GM23338 (cell line): ENCODE results near the gene GET4. TPM values are rescaled to one million over a fixed set of nuclear protein-coding genes. Genes with fewer than 3 reads are reported as not detected.

ENCODE experiments used
- ATAC-seq: fragments of 200-7000 bp; cut with Tn5 transposase; 3 replicates; pipeline ENCODE4 v1.9.1; 2020
- DNase-seq: peaks from one replicate; pipeline ENCODE4 v3.0.0-alpha.2; 2015; ENCODE audit warnings: low spot score
- H2AFZ ChIP-seq: fragments of 200-600 bp; sonication (generic); 2 replicates; pipeline ENCODE4 v1.8.0; 2016; ENCODE audit warnings: antibody characterized with exemption, mild to moderate bottlenecking, moderate library complexity
- H3F3A ChIP-seq: fragments of 200-600 bp; sonication (generic); replicated peaks from 2 replicates; pipeline ENCODE4 v1.8.0; 2017; ENCODE audit warnings: antibody characterized with exemption, mixed run types, low read depth
- H3K27ac ChIP-seq: fragments of 200-600 bp; sonication (generic); 2 replicates; pipeline ENCODE4 v1.6.1; 2016; ENCODE audit warnings: low read depth
- H3K27me3 ChIP-seq: fragments of 200-600 bp; sonication (generic); 2 replicates; pipeline ENCODE4 v1.8.0; 2016; ENCODE audit warnings: mild to moderate bottlenecking, mixed run types, moderate library complexity; ENCODE audit not compliant: insufficient read depth
- H3K36me3 ChIP-seq: fragments of 200-600 bp; sonication (generic); 2 replicates; pipeline ENCODE4 v1.8.0; 2016; ENCODE audit warnings: mild to moderate bottlenecking; ENCODE audit not compliant: insufficient read depth
- H3K4me1 ChIP-seq: fragments of 200-600 bp; sonication (generic); 2 replicates; pipeline ENCODE4 v1.8.0; 2016; ENCODE audit warnings: mild to moderate bottlenecking, moderate library complexity; ENCODE audit not compliant: insufficient read depth
- H3K4me2 ChIP-seq: fragments of 200-600 bp; sonication (generic); 2 replicates; pipeline ENCODE4 v1.7.1; 2017; ENCODE audit warnings: mixed run types
- H3K4me3 ChIP-seq: fragments of 200-600 bp; sonication (generic); 2 replicates; pipeline ENCODE4 v1.6.1; 2016; ENCODE audit warnings: mixed run types
- H3K79me2 ChIP-seq: fragments of 200-600 bp; sonication (generic); replicated peaks from 2 replicates; pipeline ENCODE4 v1.8.0; 2017; ENCODE audit warnings: mild to moderate bottlenecking; ENCODE audit not compliant: insufficient read depth
- H3K9me2 ChIP-seq: fragments of 200-600 bp; sonication (generic); 2 replicates; pipeline ENCODE4 v1.8.0; 2017; ENCODE audit not compliant: insufficient read depth
- H4K20me1 ChIP-seq: fragments of 200-600 bp; sonication (generic); replicated peaks from 2 replicates; pipeline ENCODE4 v1.8.0; 2017; ENCODE audit warnings: mild to moderate bottlenecking; ENCODE audit not compliant: insufficient read depth
- H3K27ac Mint-ChIP-seq: 2 replicates; pipeline ENCODE4 v1.8.0; 2020; ENCODE audit warnings: inconsistent platforms, mild to moderate bottlenecking, moderate library complexity, mixed read lengths
- H3K27me3 Mint-ChIP-seq: 3 replicates; pipeline ENCODE4 v1.8.0; 2022; ENCODE audit warnings: low read depth, mild to moderate bottlenecking, moderate library complexity, mixed read lengths, inconsistent platforms; ENCODE audit not compliant: insufficient read depth, poor library complexity
- H3K36me3 Mint-ChIP-seq: 3 replicates; pipeline ENCODE4 v1.8.0; 2021; ENCODE audit warnings: low read depth, mild to moderate bottlenecking, inconsistent platforms, moderate library complexity, mixed read lengths
- H3K4me1 Mint-ChIP-seq: 3 replicates; pipeline ENCODE4 v1.8.0; 2020; ENCODE audit warnings: mild to moderate bottlenecking, inconsistent platforms, mixed read lengths
- H3K4me3 Mint-ChIP-seq: 3 replicates; pipeline ENCODE4 v1.8.0; 2021; ENCODE audit warnings: moderate library complexity, mild to moderate bottlenecking, inconsistent platforms, mixed read lengths
- H3K9me3 Mint-ChIP-seq: 3 replicates; pipeline ENCODE4 v1.8.0; 2020; ENCODE audit warnings: moderate library complexity, mild to moderate bottlenecking, inconsistent platforms, mixed read lengths
- CREB1 ChIP-seq: fragments of 250-450 bp; sonication (Bioruptor Pico); IDR thresholded peaks from 2 replicates; pipeline ENCODE4 v1.5.0; 2020; ENCODE audit warnings: low read depth, mild to moderate bottlenecking, moderate library complexity
- ETS1 ChIP-seq: IDR thresholded peaks from 2 replicates; pipeline ENCODE4 v1.6.1; 2016; ENCODE audit warnings: antibody characterized with exemption
- JUNB ChIP-seq: IDR thresholded peaks from one replicate; pipeline ENCODE4 v1.6.1; 2016; ENCODE audit warnings: antibody characterized with exemption; ENCODE audit not compliant: unreplicated experiment
- NANOG ChIP-seq: IDR thresholded peaks from 2 replicates; pipeline ENCODE4 v1.6.1; 2016; ENCODE audit warnings: antibody characterized with exemption, borderline replicate concordance
- REST ChIP-seq: IDR thresholded peaks from one replicate; pipeline ENCODE4 v1.6.1; 2018; ENCODE audit warnings: antibody characterized with exemption; ENCODE audit not compliant: unreplicated experiment
- STAT1 ChIP-seq: IDR thresholded peaks from one replicate; pipeline ENCODE4 v1.6.1; 2016; ENCODE audit warnings: antibody characterized with exemption; ENCODE audit not compliant: unreplicated experiment
- ZNF114 ChIP-seq: fragments of 250-450 bp; sonication (Bioruptor Pico); IDR thresholded peaks from 2 replicates; pipeline ENCODE4 v1.5.0; 2020; ENCODE audit warnings: mild to moderate bottlenecking, moderate library complexity
- ZNF462 ChIP-seq: fragments of 250-450 bp; sonication (Bioruptor Pico); IDR thresholded peaks from 2 replicates; pipeline ENCODE4 v1.5.0; 2020; ENCODE audit warnings: mild to moderate bottlenecking, moderate library complexity
- polyA plus RNA-seq: library from polyadenylated mRNA; unstranded; fragments of >200 nt; fragmentation: Nextera tagmentation; extraction: Ambion mirVana; gene quantifications from 2 replicates; pipeline ENCODE4 v1.2.1, GENCODE V29; 2016
- total RNA-seq: library from RNA; depleted of rRNA; stranded (reverse); fragments of >200 nt; shearing (Covaris generic); gene quantifications from 2 replicates; pipeline ENCODE4 v1.2.3, GENCODE V29; 2014
- TF ChIP-seq, protein P1 (sequence below), 2 experiments: fragments of 200-600 bp in 1 of 2; sonication (generic) in 1 of 2; conservative IDR thresholded peaks; 2 replicates each; pipeline versions ENCODE4 v1.5.1 to v1.6.1; 2016 to 2017; ENCODE audit warnings: antibody characterized with exemption in 2 of 2, low read depth in 2 of 2, mild to moderate bottlenecking in 2 of 2, moderate library complexity in 1 of 2

Gene GET4
- total and polyA plus RNA-seq, 2 experiments from 2014 or later: 48.0 to 79.1 TPM

DNA sequence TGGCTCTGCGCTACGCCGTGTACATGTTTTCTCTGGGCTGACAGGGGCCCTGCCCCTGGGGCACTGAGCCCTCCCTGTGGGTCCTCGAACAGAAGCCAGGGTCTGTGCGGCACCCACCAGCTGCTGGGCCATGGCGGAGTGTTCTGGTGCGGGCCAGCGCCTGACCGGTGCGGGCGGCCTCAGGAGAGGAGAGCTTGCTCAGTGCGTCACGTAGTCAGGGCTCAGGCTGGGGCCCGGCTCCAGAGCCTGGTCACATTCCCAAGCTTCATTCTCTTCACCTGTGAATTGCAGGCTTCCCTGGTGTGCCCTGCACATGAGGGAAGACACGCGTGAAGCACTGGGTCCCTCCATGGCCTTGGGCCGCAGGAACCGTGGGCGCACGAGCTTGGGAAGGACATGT, 15.5 kb downstream of the GET4 start:
- peaks cover 4% of the 10 kb centered on the region for H3K27me3 Mint-ChIP-seq
- Histone ChIP-seq H3K4me1 (no peaks in the 10 kb centered on the region), H3K79me2 (peaks cover 26% of the 10 kb centered on the region), H3K27me3 (no peaks in the 10 kb centered on the region), H3F3A (0 out of 2 replicates have a peak, but pooled peaks cover 4% of the 10 kb centered on the region), H3K27ac (no peak overlapping the region), H3K36me3 (0 out of 2 replicates have a peak, but pooled peaks cover 6% of the 10 kb centered on the region), H4K20me1 (no peaks in the 10 kb centered on the region; the same call in 1 of the 2 replicates), H2AFZ (no peak overlapping the region), H3K4me2 (no peak overlapping the region), H3K9me2 (no peaks in the 10 kb centered on the region), H3K4me3 (no peak overlapping the region)
- TF ChIP-seq ETS1 (no peak), JUNB (no peak), REST (no peak), ZNF462 (no peak), STAT1 (no peak), CREB1 (CRISPR knock-in tag) (no peak), NANOG (no peak), ZNF114 (CRISPR knock-in tag) (no peak)
- TF ChIP-seq, protein P1, sequence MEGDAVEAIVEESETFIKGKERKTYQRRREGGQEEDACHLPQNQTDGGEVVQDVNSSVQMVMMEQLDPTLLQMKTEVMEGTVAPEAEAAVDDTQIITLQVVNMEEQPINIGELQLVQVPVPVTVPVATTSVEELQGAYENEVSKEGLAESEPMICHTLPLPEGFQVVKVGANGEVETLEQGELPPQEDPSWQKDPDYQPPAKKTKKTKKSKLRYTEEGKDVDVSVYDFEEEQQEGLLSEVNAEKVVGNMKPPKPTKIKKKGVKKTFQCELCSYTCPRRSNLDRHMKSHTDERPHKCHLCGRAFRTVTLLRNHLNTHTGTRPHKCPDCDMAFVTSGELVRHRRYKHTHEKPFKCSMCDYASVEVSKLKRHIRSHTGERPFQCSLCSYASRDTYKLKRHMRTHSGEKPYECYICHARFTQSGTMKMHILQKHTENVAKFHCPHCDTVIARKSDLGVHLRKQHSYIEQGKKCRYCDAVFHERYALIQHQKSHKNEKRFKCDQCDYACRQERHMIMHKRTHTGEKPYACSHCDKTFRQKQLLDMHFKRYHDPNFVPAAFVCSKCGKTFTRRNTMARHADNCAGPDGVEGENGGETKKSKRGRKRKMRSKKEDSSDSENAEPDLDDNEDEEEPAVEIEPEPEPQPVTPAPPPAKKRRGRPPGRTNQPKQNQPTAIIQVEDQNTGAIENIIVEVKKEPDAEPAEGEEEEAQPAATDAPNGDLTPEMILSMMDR (conservative IDR thresholded peaks at IDR 0.05; ENCODE audit: low read depth in 2 of 2): no peak
- no peak overlapping the region for H3K4me3 Mint-ChIP-seq
- peaks cover 73% of the 10 kb centered on the region for H3K36me3 Mint-ChIP-seq
- H3K9me3 Mint-ChIP-seq: no peaks in the 10 kb centered on the region; the same call in 2 of the 3 replicates
- no peak for ATAC-seq
- H3K4me1 Mint-ChIP-seq: no peaks in the 10 kb centered on the region
- DNase-seq: no peak
- H3K27ac Mint-ChIP-seq: no peak overlapping the region
